Stimulated activated naive CD4-positive, alpha-beta T cell (primary cell): ENCODE data around the gene ZBTB24.

Experiments
- DNase-seq, 6 experiments: peaks; one replicate each; lab custom pipeline; 2025; lab: John Stamatoyannopoulos, UW

The ZBTB24 gene

GRCh38 chr6:109420751-109421150 is 62.3 kb downstream of the ZBTB24 start:
- no peak for DNase-seq

DNA sequence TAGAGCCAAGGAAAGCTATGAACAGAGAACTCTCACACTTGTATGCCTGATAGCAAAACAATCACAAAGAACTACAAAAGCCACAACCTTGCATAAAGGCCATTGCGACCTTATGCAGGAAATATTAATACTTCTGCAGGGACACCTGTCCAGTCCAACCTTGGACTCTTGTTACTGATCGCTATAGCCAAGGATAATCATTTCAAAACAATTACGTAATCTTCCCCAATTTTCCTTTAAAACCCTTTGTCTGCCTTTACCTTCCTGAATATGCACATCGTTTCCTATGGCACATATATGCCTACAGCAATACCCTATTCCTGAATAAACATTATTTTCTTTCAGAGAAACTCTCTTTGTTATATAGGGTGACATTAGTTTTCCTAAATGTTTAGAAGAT is 65.4 kb downstream of the ZBTB24 start:
- no peak for DNase-seq
